Vein endothelial cell (primary cell): ENCODE data around the gene ZC3H7A. TPM values are rescaled to one million over a fixed set of nuclear protein-coding genes. Genes with fewer than 3 reads are reported as not detected.

Experiments
- small RNA-seq: library from RNA; depleted of rRNA; stranded (forward); fragments of <200 nt; gene quantifications from one replicate; pipeline ENCODE3, GENCODE V24; 2012
- total RNA-seq: library from RNA; depleted of rRNA; stranded (reverse); fragments of >200 nt; gene quantifications from 2 replicates; pipeline ENCODE4 v1.2.3, GENCODE V29; 2012

The ZC3H7A gene, protein sequence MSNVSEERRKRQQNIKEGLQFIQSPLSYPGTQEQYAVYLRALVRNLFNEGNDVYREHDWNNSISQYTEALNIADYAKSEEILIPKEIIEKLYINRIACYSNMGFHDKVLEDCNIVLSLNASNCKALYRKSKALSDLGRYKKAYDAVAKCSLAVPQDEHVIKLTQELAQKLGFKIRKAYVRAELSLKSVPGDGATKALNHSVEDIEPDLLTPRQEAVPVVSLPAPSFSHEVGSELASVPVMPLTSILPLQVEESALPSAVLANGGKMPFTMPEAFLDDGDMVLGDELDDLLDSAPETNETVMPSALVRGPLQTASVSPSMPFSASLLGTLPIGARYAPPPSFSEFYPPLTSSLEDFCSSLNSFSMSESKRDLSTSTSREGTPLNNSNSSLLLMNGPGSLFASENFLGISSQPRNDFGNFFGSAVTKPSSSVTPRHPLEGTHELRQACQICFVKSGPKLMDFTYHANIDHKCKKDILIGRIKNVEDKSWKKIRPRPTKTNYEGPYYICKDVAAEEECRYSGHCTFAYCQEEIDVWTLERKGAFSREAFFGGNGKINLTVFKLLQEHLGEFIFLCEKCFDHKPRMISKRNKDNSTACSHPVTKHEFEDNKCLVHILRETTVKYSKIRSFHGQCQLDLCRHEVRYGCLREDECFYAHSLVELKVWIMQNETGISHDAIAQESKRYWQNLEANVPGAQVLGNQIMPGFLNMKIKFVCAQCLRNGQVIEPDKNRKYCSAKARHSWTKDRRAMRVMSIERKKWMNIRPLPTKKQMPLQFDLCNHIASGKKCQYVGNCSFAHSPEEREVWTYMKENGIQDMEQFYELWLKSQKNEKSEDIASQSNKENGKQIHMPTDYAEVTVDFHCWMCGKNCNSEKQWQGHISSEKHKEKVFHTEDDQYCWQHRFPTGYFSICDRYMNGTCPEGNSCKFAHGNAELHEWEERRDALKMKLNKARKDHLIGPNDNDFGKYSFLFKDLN
- total RNA-seq: 40.2 and 43.0 TPM in 2 replicates

GRCh38 chr16:11797166-11797956, at the start of gene ZC3H7A:
ZC3H7A (minus strand) TSS chr16:11797258; CDS start chr16:11782354, 14,904 bp downstream.

GRCh38 chr16:11742536-11743307, 54.3 kb downstream of the ZC3H7A start, which contains the start of gene TXNDC11:
TXNDC11 (minus strand) TSS chr16:11742857; CDS start chr16:11742730, 127 bp downstream.

Small RNA genes lying within 50 kb of the gene (small RNA-seq; reads per million reads assigned to genes)
- gene RF00017: not detected

Other genes starting within 250 kb of the ZC3H7A start
- 3.3 and 4.0 TPM in 2 replicates for gene LITAF, start 210.3 kb downstream of the ZC3H7A start, total RNA-seq
- 30.7 and 43.4 TPM in 2 replicates for gene SNN, start 128.8 kb downstream of the ZC3H7A start, total RNA-seq
- 43.8 and 46.0 TPM in 2 replicates for gene TXNDC11, start 54.4 kb downstream of the ZC3H7A start, total RNA-seq
- 125 and 152 TPM in 2 replicates for gene RSL1D1, start 54.3 kb upstream of the ZC3H7A start, total RNA-seq
- 122 and 133 TPM in 2 replicates for gene GSPT1, start 118.7 kb upstream of the ZC3H7A start, total RNA-seq
- gene NPIPB2, start 144.8 kb upstream of the ZC3H7A start, total RNA-seq: 2.6 and 4.6 TPM in 2 replicates
- gene TNFRSF17, start 168.0 kb upstream of the ZC3H7A start, total RNA-seq: not detected in 2 replicates
- gene SNX29, start 179.5 kb upstream of the ZC3H7A start, total RNA-seq: 11.8 and 16.7 TPM in 2 replicates